GM11168 (cell line): Measurements from ENCODE around the gene AFDN.

Experiments used
- in situ Hi-C: fragments of 300-500 bp; cut with MboI; formaldehyde crosslinking; loops from one replicate; pipeline ENCODE4 v1.12.0; 2022; ENCODE audit warnings: low sequenced_read_pairs; ENCODE audit not compliant: unreplicated experiment

Gene AFDN

GRCh38 chr6:167839755-167840154 is 13.0 kb downstream of the AFDN start:
- in situ Hi-C loops, result no loop called here

GRCh38 chr6:167840160-167840525 is 13.4 kb downstream of the AFDN start:
- in situ Hi-C loops, result no loop called here

GRCh38 chr6:167840526-167841179 is 13.9 kb downstream of the AFDN start:
- in situ Hi-C loops, result no loop called here

GRCh38 chr6:167841981-167842380 is 15.3 kb downstream of the AFDN start:
- in situ Hi-C loops, result no loop called here

GRCh38 chr6:167842457-167842856 is 15.7 kb downstream of the AFDN start:
- in situ Hi-C loops, result no loop called here

- in situ Hi-C loops, result no loop called here
Measured at GRCh38 chr6:167843023-167843422, 16.3 kb downstream of the AFDN start.

GRCh38 chr6:167845856-167846255 is 19.1 kb downstream of the AFDN start:
- in situ Hi-C loops, result no loop called here

GRCh38 chr6:167846997-167847606 is 20.4 kb downstream of the AFDN start:
- in situ Hi-C loops, result no loop called here

- in situ Hi-C loops, result no loop called here
Measured at GRCh38 chr6:167847936-167848335, 21.2 kb downstream of the AFDN start.

- in situ Hi-C loops, result no loop called here
Measured at GRCh38 chr6:167848783-167849182, 22.1 kb downstream of the AFDN start.

GRCh38 chr6:167849846-167850459 is 23.2 kb downstream of the AFDN start:
- in situ Hi-C loops, result no loop called here

GRCh38 chr6:167850782-167851181 is 24.1 kb downstream of the AFDN start:
- in situ Hi-C loops, result no loop called here

GRCh38 chr6:167851370-167851952 is 24.8 kb downstream of the AFDN start:
- in situ Hi-C loops, result no loop called here

- in situ Hi-C loops, result no loop called here
Measured at GRCh38 chr6:167855825-167856425, 29.2 kb downstream of the AFDN start.

GRCh38 chr6:167856474-167856873 is 29.8 kb downstream of the AFDN start:
- in situ Hi-C loops, result no loop called here

- in situ Hi-C loops, result no loop called here
Measured at GRCh38 chr6:167856999-167857660, 30.4 kb downstream of the AFDN start.

GRCh38 chr6:167858086-167858591 is 31.4 kb downstream of the AFDN start:
- in situ Hi-C loops, result no loop called here

- in situ Hi-C loops, result no loop called here
Measured at GRCh38 chr6:167858842-167859664, 32.3 kb downstream of the AFDN start.

- in situ Hi-C loops, result no loop called here
Measured at GRCh38 chr6:167860550-167861226, 34.0 kb downstream of the AFDN start.
